CD4-positive, alpha-beta memory T cell (primary cell): Measurements from ENCODE around the gene TDRD5. TPM values are rescaled to one million over a fixed set of nuclear protein-coding genes. Genes with fewer than 3 reads are reported as not detected.

ENCODE experiments used
- CTCF ChIA-PET: fragments of 350-600 bp; sonication (Branson Sonifier 250); formaldehyde crosslinking; loops from one replicate; lab custom pipeline; 2021; ENCODE audit warnings: inconsistent platforms; ENCODE audit not compliant: partially characterized antibody; lab: Charles Lee
- POLR2A ChIA-PET: fragments of 350-600 bp; sonication (Branson Sonifier 250); formaldehyde crosslinking; loops from one replicate; lab custom pipeline; 2021; ENCODE audit not compliant: partially characterized antibody; lab: Charles Lee
- DNase-seq, 5 donors: peaks; one replicate each; pipeline versions ENCODE4 v3.0.0 to v3.0.0-alpha.2; 2020 to 2022; ENCODE audit warnings: mixed read lengths in 1 of 5
- H3K27ac ChIP-seq: one replicate; pipeline ENCODE4 v1.7.0; 2013; ENCODE audit warnings: low read depth, low read length
- H3K27me3 ChIP-seq: 2 replicates; pipeline ENCODE4 v1.7.0; 2013; ENCODE audit warnings: mild to moderate bottlenecking, low read length, moderate library complexity; ENCODE audit not compliant: insufficient read depth
- H3K36me3 ChIP-seq: 2 replicates; pipeline ENCODE4 v1.7.0; 2013; ENCODE audit warnings: mild to moderate bottlenecking, low read length, moderate library complexity; ENCODE audit not compliant: insufficient read depth
- H3K4me1 ChIP-seq: 2 replicates; pipeline ENCODE4 v1.7.0; 2013; ENCODE audit warnings: mild to moderate bottlenecking, low read length, moderate library complexity; ENCODE audit not compliant: insufficient read depth
- H3K4me3 ChIP-seq, 2 donors: one replicate each; pipeline ENCODE4 v1.7.0; 2013; ENCODE audit warnings: low read length in 2 of 2, mild to moderate bottlenecking in 1 of 2
- H3K9me3 ChIP-seq, 2 donors: one replicate each; pipeline ENCODE4 v1.7.0; 2013; ENCODE audit warnings: low read length in 2 of 2, control low read depth in 1 of 2; ENCODE audit not compliant: control insufficient read depth in 1 of 2
- H3K27ac Mint-ChIP-seq, 7 donors: one replicate each; pipeline ENCODE4 v1.8.0; 2020 to 2021; ENCODE audit warnings: mixed read lengths in 7 of 7, mild to moderate bottlenecking in 6 of 7, inconsistent platforms in 3 of 7, moderate library complexity in 3 of 7
- H3K27me3 Mint-ChIP-seq, 2 donors: one replicate each; pipeline ENCODE4 v1.8.0; 2020 to 2021; ENCODE audit warnings: mixed read lengths in 2 of 2
- H3K36me3 Mint-ChIP-seq, 2 donors: one replicate each; pipeline ENCODE4 v1.8.0; 2020 to 2021; ENCODE audit warnings: mixed read lengths in 2 of 2, inconsistent platforms in 1 of 2, mild to moderate bottlenecking in 1 of 2
- H3K4me1 Mint-ChIP-seq, 4 donors: one replicate each; pipeline ENCODE4 v1.8.0; 2020 to 2021; ENCODE audit warnings: mixed read lengths in 4 of 4, mild to moderate bottlenecking in 1 of 4
- H3K4me3 Mint-ChIP-seq, 8 donors: one replicate each; pipeline ENCODE4 v1.8.0; 2020 to 2021; ENCODE audit warnings: mixed read lengths in 8 of 8, mild to moderate bottlenecking in 7 of 8, moderate library complexity in 6 of 8, inconsistent platforms in 3 of 8
- H3K9me3 Mint-ChIP-seq, 8 donors: one replicate each; pipeline ENCODE4 v1.8.0; 2020 to 2021; ENCODE audit warnings: mixed read lengths in 8 of 8, mild to moderate bottlenecking in 5 of 8, inconsistent platforms in 3 of 8, moderate library complexity in 1 of 8
- intact Hi-C: fragments of 100-400 bp; cut with micrococcal nuclease; formaldehyde crosslinking; loops from one replicate; pipeline ENCODE4 v1.15.1; 2023
- polyA plus RNA-seq, 2 donors: library from polyadenylated mRNA; unstranded; fragments of 300-500 nt; fragmentation: Illumina TruSeq; gene quantifications; one replicate each; pipeline ENCODE4 v1.2.3, GENCODE V29; 2021
- total RNA-seq, 2 experiments: library from RNA; stranded (reverse); gene quantifications; one replicate each; pipeline ENCODE4 v1.2.3, GENCODE V29; 2021

Gene TDRD5
- total and polyA plus RNA-seq, 4 experiments from 2014 or later: not detected

DNA sequence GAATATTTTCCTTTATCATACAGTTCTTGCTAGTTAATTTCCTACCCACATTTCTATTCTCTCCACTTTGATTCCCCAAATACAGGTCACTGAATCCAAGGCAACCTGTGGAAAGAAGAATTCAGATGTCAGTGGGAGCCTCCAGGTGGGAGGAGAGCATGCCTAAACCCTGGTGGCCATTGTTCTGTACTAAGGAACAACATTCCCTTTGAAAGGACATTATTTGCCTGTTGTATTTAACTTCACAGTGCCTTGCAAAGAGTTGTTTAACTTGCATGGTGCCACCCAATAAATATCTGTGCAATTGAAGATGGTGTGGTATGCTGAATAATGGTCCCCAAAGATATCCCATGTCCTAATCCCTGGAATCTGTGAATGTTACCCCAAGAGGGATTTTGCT is 37.2 kb upstream of the TDRD5 start:
- Histone ChIP-seq H3K27ac (no peak overlapping the region), H3K4me3 (no peak overlapping the region), H3K4me1 (no peaks in the 10 kb centered on the region), H3K27me3 (no peaks in the 10 kb centered on the region), H3K9me3 (no peaks in the 10 kb centered on the region), H3K36me3 (no peaks in the 10 kb centered on the region)
- H3K9me3 Mint-ChIP-seq: peaks cover 0 to 4% (median 0%) of the 10 kb centered on the region in 8 donors
- no peak overlapping the region for H3K27ac Mint-ChIP-seq
- intact Hi-C loops: no loop called here
- H3K27me3 Mint-ChIP-seq: peaks cover 3 to 4% of the 10 kb centered on the region in 2 donors
- ChIA-PET POLR2A (no interaction called here), CTCF (no interaction called here)
- no peak overlapping the region for H3K4me3 Mint-ChIP-seq
- H3K4me1 Mint-ChIP-seq: no peaks in the 10 kb centered on the region
- DNase-seq: no peak
- no peaks in the 10 kb centered on the region for H3K36me3 Mint-ChIP-seq

DNA sequence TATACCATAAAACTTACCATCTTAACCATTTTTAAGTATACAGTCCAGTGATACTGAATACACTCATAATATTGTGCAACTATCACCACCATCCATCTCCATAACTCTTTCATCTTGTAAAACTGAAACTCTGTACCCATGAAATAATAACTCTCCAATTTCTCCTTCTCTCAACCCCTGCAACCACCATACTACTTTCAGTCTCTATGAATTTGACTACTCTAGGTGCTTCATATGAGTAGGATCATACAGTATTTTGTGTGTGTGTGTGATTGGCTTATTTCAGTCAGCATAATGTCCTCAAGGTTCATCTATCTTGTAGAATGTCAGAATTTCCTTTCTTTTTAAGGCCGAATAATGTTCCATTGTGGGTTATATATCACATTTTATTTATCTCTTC is 33.6 kb upstream of the TDRD5 start:
- intact Hi-C loops: no loop called here

DNA sequence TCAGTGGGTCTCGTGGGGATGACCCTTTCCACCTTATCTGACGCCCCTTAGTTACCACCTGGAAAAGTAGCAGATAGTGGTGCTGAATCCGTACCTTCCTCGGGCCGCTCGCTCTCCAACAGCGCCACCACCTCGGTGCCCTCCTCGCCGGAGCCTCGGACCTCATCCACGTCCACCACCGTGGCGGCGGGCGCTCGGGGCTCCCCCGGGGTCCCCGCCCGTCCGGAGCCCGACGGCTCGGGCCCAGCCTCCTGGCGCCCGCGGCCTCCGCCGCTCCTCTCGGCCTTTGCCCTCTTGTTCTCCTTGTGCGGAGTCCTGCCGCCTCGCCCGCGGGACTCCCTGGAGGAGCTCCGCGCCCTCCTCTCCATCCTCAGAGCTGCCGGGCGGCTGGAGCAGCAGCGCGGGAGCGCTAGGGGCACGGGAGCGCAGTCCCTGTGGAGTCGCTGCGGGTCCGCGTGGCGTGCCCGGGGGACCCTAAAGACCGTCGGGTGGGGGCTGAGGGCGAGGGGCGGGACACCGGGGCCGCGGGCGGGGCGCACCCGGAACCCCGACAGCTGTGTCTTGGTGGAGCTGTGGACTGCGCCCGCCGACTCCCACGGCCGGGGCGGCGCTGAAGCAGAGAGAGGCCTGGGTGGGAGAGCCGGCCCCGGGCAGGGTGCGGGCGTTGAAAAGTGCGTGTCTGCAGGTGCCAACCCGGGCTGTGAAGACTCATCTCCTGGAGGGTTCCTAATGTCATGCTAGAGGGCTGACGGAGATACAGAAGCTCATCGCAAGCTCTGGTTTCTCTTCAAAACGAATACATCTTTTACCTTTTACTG is 15.9 kb upstream of the TDRD5 start, which contains the start of gene NPHS2:
Gene NPHS2 (minus strand): TSS at position 452 of the 818 bp plus-strand sequence. CDS start 84 bp downstream, at position 368.
- no peak within 1 kb of the TSS for H3K4me3 ChIP-seq
- CTCF ChIA-PET: no interaction called here
- no peaks in the 10 kb centered on the region for H3K36me3 ChIP-seq
- no peaks in the 10 kb centered on the region for H3K9me3 ChIP-seq
- Mint-ChIP-seq H3K36me3 (no peaks in the 10 kb centered on the region), H3K27me3 (peaks cover 30 to 44% of the 10 kb centered on the region in 2 donors), H3K9me3 (peaks cover 0 to 6% (median 0%) of the 10 kb centered on the region in 8 donors), H3K27ac (no peak within 1 kb of the TSS), H3K4me1 (peaks cover 0 to 7% (median 4%) of the 10 kb centered on the region in 4 donors), H3K4me3 (peak within 1 kb of the TSS in 3 of 8 donors; percentile 7 to 14 (median 12))
- intact Hi-C loops: no loop called here
- no peaks in the 10 kb centered on the region for H3K4me1 ChIP-seq
- peaks cover 14% of the 10 kb centered on the region for H3K27me3 ChIP-seq
- POLR2A ChIA-PET: no interaction called here
- no peak for DNase-seq
- H3K27ac ChIP-seq: no peak within 1 kb of the TSS

More for the DNA sequence above, 33.6 kb upstream of the TDRD5 start:
- no peak overlapping the region for H3K27ac Mint-ChIP-seq
- no peaks in the 10 kb centered on the region for H3K9me3 ChIP-seq
- CTCF ChIA-PET: no interaction called here
- POLR2A ChIA-PET: no interaction called here
- H3K4me1 Mint-ChIP-seq: no peaks in the 10 kb centered on the region
- no peaks in the 10 kb centered on the region for H3K4me1 ChIP-seq
- H3K9me3 Mint-ChIP-seq: peaks cover 0 to 4% (median 0%) of the 10 kb centered on the region in 8 donors
- H3K27me3 ChIP-seq: no peaks in the 10 kb centered on the region
- no peak overlapping the region for H3K4me3 Mint-ChIP-seq
- H3K4me3 ChIP-seq: no peak overlapping the region
- peaks cover 3 to 6% of the 10 kb centered on the region in 2 donors for H3K27me3 Mint-ChIP-seq
- H3K36me3 ChIP-seq: no peaks in the 10 kb centered on the region
- no peak overlapping the region for H3K27ac ChIP-seq
- no peak for DNase-seq
- no peaks in the 10 kb centered on the region for H3K36me3 Mint-ChIP-seq

DNA sequence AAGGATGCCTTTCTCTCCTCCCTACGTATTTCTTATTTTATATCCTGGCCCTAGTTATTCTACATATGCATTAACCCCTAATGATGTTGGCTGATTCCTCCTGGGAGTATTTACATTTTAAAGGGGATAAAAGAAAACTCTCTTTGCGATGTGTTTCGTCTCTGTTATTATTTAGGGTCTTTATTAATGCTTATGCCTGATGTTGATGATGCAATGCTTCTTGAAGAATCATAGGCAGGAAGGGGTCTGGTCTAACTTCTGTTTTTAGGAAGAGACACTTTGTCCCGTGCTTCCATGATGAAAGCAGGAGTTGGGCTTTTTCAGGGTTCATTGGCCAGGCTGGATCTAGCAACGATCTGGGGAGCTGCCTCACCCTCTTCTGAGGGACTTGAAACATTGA is 15.1 kb upstream of the TDRD5 start:
- Mint-ChIP-seq H3K4me1 (peaks cover 0 to 7% (median 4%) of the 10 kb centered on the region in 4 donors), H3K4me3 (peak overlapping the region in 2 of 8 donors; percentile 7 to 14), H3K27ac (no peak overlapping the region), H3K27me3 (peaks cover 30 to 43% of the 10 kb centered on the region in 2 donors), H3K36me3 (no peaks in the 10 kb centered on the region), H3K9me3 (peaks cover 0 to 6% (median 0%) of the 10 kb centered on the region in 8 donors)
- no peaks in the 10 kb centered on the region for H3K4me1 ChIP-seq
- no peak overlapping the region for H3K27ac ChIP-seq
- POLR2A ChIA-PET: no interaction called here
- H3K4me3 ChIP-seq: no peak overlapping the region
- H3K36me3 ChIP-seq: no peaks in the 10 kb centered on the region
- intact Hi-C loops: no loop called here
- peaks cover 14% of the 10 kb centered on the region for H3K27me3 ChIP-seq
- no peak for DNase-seq
- H3K9me3 ChIP-seq: no peaks in the 10 kb centered on the region
- CTCF ChIA-PET: no interaction called here

DNA sequence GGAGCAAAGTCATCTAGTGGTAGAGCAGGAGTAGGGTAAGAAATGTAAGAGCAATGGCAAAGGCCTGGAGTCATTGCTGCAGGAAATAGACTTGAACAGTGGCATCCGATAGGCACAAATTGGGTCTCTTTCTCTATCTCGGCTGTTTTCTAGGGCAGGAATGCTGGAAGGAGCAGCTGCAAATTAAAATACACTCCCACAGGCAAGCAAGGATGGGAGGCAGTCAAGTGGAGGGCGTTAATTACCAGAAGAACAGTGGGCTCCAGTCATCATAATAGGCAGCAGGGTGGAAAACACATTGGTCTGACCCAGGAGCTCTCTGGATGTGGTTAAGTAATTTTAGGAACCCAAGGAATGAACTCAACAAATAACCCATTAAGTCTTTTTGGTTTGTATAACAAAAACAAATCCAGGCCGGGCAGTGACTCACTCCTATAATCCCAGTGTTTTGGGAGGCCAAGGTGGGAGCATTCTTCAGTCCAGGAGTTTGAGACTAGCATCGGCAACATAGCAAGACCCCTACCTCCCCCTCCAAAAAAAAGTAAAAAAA is 7.8 kb upstream of the TDRD5 start:
- no peak overlapping the region for H3K4me3 Mint-ChIP-seq
- Histone ChIP-seq H3K9me3 (no peaks in the 10 kb centered on the region), H3K27ac (no peak overlapping the region), H3K4me3 (no peak overlapping the region), H3K4me1 (no peaks in the 10 kb centered on the region), H3K27me3 (peaks cover 6% of the 10 kb centered on the region), H3K36me3 (no peaks in the 10 kb centered on the region)
- no peak overlapping the region for H3K27ac Mint-ChIP-seq
- peaks cover 32% of the 10 kb centered on the region in 2 donors for H3K27me3 Mint-ChIP-seq
- ChIA-PET POLR2A (no interaction called here), CTCF (interaction anchor here (1.0 kb wide), 1 partner anchor 231 kb away, joined by 4 read pairs; no protein-coding TSS in a partner anchor)
- peaks cover 0 to 1% of the 10 kb centered on the region in 2 donors for H3K36me3 Mint-ChIP-seq
- no peak for DNase-seq
- intact Hi-C loops: no loop called here
- H3K9me3 Mint-ChIP-seq: peaks cover 0 to 3% (median 0%) of the 10 kb centered on the region in 8 donors
- peaks cover 0 to 2% (median under 1%) of the 10 kb centered on the region in 4 donors for H3K4me1 Mint-ChIP-seq

DNA sequence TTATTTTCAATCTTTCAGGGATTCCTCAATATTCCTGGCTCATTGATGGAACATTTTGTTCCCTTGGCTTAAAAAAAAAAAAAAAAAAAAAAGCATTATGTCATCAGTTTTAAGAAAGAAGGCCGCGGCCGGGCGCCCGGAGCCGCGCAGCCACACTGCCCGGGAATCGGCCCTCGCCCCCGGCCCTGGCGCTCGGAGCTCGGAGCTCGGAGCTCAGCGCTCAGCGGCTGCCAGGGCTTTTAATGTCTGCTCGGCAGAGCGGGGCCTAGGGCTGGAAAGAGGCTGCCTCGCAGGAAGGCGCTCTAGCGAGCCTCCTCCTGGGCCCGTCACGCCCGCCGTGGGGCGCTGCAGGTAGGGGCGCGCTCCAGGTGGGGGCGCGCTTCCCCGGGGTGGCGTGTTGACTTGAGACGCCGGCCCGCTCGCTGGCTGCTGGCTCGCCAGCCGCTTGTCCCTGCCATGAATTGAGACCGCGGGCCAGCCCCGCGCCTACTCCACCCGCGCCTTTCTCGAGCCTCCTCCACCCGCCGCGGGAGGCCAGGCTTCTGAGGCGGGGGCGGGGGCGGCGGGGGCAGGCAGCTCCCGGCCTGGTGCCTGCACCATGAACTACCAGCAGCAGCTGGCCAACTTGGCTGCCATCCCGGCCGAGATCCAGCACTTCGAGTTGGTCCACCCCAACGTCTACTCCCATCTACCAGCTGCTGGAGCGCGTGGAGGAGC is 5.4 kb upstream of the TDRD5 start:
- intact Hi-C loops: no loop called here
- Histone ChIP-seq H3K27ac (no peak overlapping the region), H3K9me3 (no peaks in the 10 kb centered on the region), H3K4me1 (no peaks in the 10 kb centered on the region), H3K27me3 (peaks cover 9% of the 10 kb centered on the region), H3K4me3 (no peak overlapping the region), H3K36me3 (no peaks in the 10 kb centered on the region)
- Mint-ChIP-seq H3K27ac (no peak overlapping the region), H3K36me3 (peaks cover 0 to 1% of the 10 kb centered on the region in 2 donors), H3K9me3 (peaks cover 0 to 3% (median 0%) of the 10 kb centered on the region in 8 donors), H3K4me1 (peaks cover 0 to 2% (median under 1%) of the 10 kb centered on the region in 4 donors), H3K4me3 (peak overlapping the region in 1 of 8 donors; percentile 35), H3K27me3 (peaks cover 34 to 36% of the 10 kb centered on the region in 2 donors)
- ChIA-PET CTCF (interaction anchor here (0.7 kb wide), 1 partner anchor 232 kb away, joined by 5 read pairs; no protein-coding TSS in a partner anchor), POLR2A (no interaction called here)
- DNase-seq: no peak

DNA sequence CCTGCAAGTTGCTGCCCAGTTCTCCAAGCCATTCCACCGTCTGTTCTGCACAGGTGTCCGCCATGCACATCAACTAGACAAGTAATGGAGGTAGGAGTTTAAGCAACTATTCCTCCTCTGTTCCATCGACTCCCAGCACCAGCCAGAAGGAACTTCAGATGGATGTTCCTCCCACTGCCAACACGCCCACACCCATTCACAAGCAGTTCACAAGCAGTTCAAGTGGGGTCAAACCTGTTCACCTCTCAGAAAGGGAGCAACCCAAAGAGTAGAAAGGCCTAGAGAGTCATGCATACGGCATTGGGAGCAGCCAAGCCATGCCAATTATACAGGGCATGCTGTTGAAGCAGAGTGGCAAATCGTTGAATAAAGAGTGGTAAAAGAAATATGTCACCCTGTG is 4.3 kb upstream of the TDRD5 start:
- H3K4me3 ChIP-seq: no peak overlapping the region
- no peak for DNase-seq
- peaks cover 0 to 3% (median 0%) of the 10 kb centered on the region in 8 donors for H3K9me3 Mint-ChIP-seq
- no peaks in the 10 kb centered on the region for H3K4me1 ChIP-seq
- no peak overlapping the region for H3K4me3 Mint-ChIP-seq
- H3K4me1 Mint-ChIP-seq: peaks cover 0 to 2% (median under 1%) of the 10 kb centered on the region in 4 donors
- ChIA-PET CTCF (no interaction called here), POLR2A (no interaction called here)
- intact Hi-C loops: no loop called here
- peaks cover 35% of the 10 kb centered on the region in 2 donors for H3K27me3 Mint-ChIP-seq
- H3K9me3 ChIP-seq: no peaks in the 10 kb centered on the region
- H3K27me3 ChIP-seq: peaks cover 9% of the 10 kb centered on the region
- peaks cover 0 to 1% of the 10 kb centered on the region in 2 donors for H3K36me3 Mint-ChIP-seq
- H3K27ac Mint-ChIP-seq: no peak overlapping the region
- H3K36me3 ChIP-seq: no peaks in the 10 kb centered on the region
- H3K27ac ChIP-seq: no peak overlapping the region
